Hepatocyte (in vitro differentiated cells): Measurements from ENCODE around the gene MITF.

Experiments used
- EZH2 ChIP-seq: fragments of 200-600 bp; sonication (generic); IDR thresholded peaks from 2 replicates; pipeline ENCODE4 v1.6.1; 2016; ENCODE audit warnings: antibody characterized with exemption, mild to moderate bottlenecking, borderline replicate concordance
- TF ChIP-seq, protein P1 (sequence below): fragments of 200-600 bp; sonication (generic); IDR thresholded peaks from 2 replicates; pipeline ENCODE4 v1.5.1; 2016; ENCODE audit warnings: antibody characterized with exemption, mild to moderate bottlenecking; ENCODE audit not compliant: poor library complexity

DNA sequence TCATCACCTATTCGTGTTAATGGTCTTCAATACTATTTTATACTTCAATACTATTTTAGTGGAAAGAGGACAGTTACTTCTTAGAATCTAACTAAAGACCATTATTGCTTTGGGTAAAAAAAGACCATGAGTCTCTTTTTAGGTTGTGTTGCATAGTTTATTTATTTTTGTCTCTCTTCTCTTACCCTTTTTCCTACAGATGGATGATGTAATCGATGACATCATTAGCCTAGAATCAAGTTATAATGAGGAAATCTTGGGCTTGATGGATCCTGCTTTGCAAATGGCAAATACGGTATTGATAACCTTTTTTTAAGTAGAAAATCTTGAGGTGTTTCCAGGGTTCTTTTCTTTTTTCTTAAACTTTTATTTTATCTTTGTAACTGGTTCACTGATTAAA is 201.8 kb downstream of the MITF start:
- TF ChIP-seq, protein P1, sequence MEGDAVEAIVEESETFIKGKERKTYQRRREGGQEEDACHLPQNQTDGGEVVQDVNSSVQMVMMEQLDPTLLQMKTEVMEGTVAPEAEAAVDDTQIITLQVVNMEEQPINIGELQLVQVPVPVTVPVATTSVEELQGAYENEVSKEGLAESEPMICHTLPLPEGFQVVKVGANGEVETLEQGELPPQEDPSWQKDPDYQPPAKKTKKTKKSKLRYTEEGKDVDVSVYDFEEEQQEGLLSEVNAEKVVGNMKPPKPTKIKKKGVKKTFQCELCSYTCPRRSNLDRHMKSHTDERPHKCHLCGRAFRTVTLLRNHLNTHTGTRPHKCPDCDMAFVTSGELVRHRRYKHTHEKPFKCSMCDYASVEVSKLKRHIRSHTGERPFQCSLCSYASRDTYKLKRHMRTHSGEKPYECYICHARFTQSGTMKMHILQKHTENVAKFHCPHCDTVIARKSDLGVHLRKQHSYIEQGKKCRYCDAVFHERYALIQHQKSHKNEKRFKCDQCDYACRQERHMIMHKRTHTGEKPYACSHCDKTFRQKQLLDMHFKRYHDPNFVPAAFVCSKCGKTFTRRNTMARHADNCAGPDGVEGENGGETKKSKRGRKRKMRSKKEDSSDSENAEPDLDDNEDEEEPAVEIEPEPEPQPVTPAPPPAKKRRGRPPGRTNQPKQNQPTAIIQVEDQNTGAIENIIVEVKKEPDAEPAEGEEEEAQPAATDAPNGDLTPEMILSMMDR, result no peak
- TF ChIP-seq EZH2, result no peak
